Testis (tissue), 3 donors: ENCODE measurements around the gene RFX2. TPM values are rescaled to one million over a fixed set of nuclear protein-coding genes. Genes with fewer than 3 reads are reported as not detected.
A peak's percentile ranks its signal among the peaks of the same experiment; 100 is the strongest.
"Not testable (repeated sequence)": the region's sequence is repeated elsewhere in the genome, so short reads cannot be mapped to it uniquely, and the experiment has no call there.

Experiments used
- DNase-seq: peaks from one replicate; pipeline ENCODE4 v3.0.0-alpha.2; 2019
- H3K27ac ChIP-seq, 2 donors: fragments of 200-600 bp; sonication (generic); one replicate each; pipeline ENCODE4 v1.5.1; 2019
- H3K27me3 ChIP-seq: fragments of 200-600 bp; sonication (generic); one replicate; pipeline ENCODE4 v1.5.1; 2019
- H3K36me3 ChIP-seq: fragments of 200-600 bp; sonication (generic); one replicate; pipeline ENCODE4 v1.5.1; 2017; ENCODE audit warnings: low read depth; ENCODE audit errors: missing control alignments
- H3K4me1 ChIP-seq: fragments of 200-600 bp; sonication (generic); one replicate; pipeline ENCODE4 v1.5.1; 2019
- H3K4me3 ChIP-seq, 2 donors: fragments of 200-600 bp; sonication (generic); one replicate each; pipeline ENCODE4 v1.5.1; 2017 to 2019
- H3K9me3 ChIP-seq: fragments of 200-600 bp; sonication (generic); one replicate; pipeline ENCODE4 v1.5.1; 2017
- CTCF ChIP-seq, 3 experiments: fragments of 450-650 bp in 2 of 3; fragments of 200-600 bp in 1 of 3; sonication (generic) in 1 of 3; IDR thresholded peaks; one replicate each; pipeline ENCODE4 v1.5.1; 2016 to 2019; ENCODE audit warnings: antibody characterized with exemption in 3 of 3, mild to moderate bottlenecking in 2 of 3, moderate library complexity in 1 of 3
- POLR2A ChIP-seq: fragments of 450-650 bp; IDR thresholded peaks from one replicate; pipeline ENCODE4 v1.6.1; 2017; ENCODE audit warnings: antibody characterized with exemption, mild to moderate bottlenecking, moderate library complexity
- WGBS, 2 donors: methylation state at CpG; one replicate each; pipeline ENCODE4 v1.1.5; 2018; 5-methylcytosine and 5-hydroxymethylcytosine counted together
- intact Hi-C: fragments of 100-400 bp; cut with DNase I; formaldehyde crosslinking; loops from one replicate; pipeline ENCODE4 v1.15.1; 2023; ENCODE audit warnings: low total_unique reads
- polyA plus RNA-seq: library from polyadenylated mRNA; stranded (reverse); fragments of 350-450 nt; fragmentation: Illumina TruSeq; extraction: RNeasy Lipid Tissue Mini Kit (QIAGEN cat#74804); gene quantifications from one replicate; pipeline ENCODE4 v1.2.3, GENCODE V29; 2014; ENCODE audit warnings: low read depth, low replicate concordance; ENCODE audit not compliant: insufficient read depth
- total RNA-seq, 2 donors: library from RNA; depleted of rRNA; stranded (reverse); fragments of >200 nt; gene quantifications; one replicate each; pipeline ENCODE4 v1.2.3, GENCODE V29; 2016

Gene RFX2
- total and polyA plus RNA-seq, 3 donors from 2014 or later: 92.9 to 197 (median 127) TPM

GRCh38 chr19:5967571-5967970 lies 142.7 kb downstream of the RFX2 start:
- Histone ChIP-seq H3K9me3 (no peaks in the 10 kb centered on the region), H3K4me1 (peaks cover 21% of the 10 kb centered on the region), H3K4me3 (no peak overlapping the region), H3K27ac (peak overlapping the region; percentile 70 to 76), H3K27me3 (no peaks in the 10 kb centered on the region), H3K36me3 (no peaks in the 10 kb centered on the region)
- TF ChIP-seq POLR2A (no peak), CTCF (IDR thresholded peaks at IDR 0.05) (no peak)
- intact Hi-C loops: no loop called here
- WGBS, 2 donors: 69 to 74% methylated on average over 7 of the region's 7 CpGs
- no peak for DNase-seq

GRCh38 chr19:5966941-5967340 lies 143.4 kb downstream of the RFX2 start:
- peaks cover 21% of the 10 kb centered on the region for H3K4me1 ChIP-seq
- no peaks in the 10 kb centered on the region for H3K36me3 ChIP-seq
- 91 to 92% methylated on average over 9 of the region's 9 CpGs for WGBS, 2 donors
- H3K27ac ChIP-seq: no peak overlapping the region
- no peak for TF ChIP-seq CTCF (IDR thresholded peaks at IDR 0.05)
- no peak for TF ChIP-seq POLR2A
- DNase-seq: no peak
- intact Hi-C loops: no loop called here
- no peaks in the 10 kb centered on the region for H3K27me3 ChIP-seq
- no peak overlapping the region for H3K4me3 ChIP-seq
- H3K9me3 ChIP-seq: no peaks in the 10 kb centered on the region

GRCh38 chr19:5966215-5966614 lies 144.1 kb downstream of the RFX2 start:
- no peaks in the 10 kb centered on the region for H3K27me3 ChIP-seq
- no peak overlapping the region for H3K27ac ChIP-seq
- TF ChIP-seq POLR2A: no peak
- no peak for TF ChIP-seq CTCF (IDR thresholded peaks at IDR 0.05)
- H3K36me3 ChIP-seq: no peaks in the 10 kb centered on the region
- intact Hi-C loops: no loop called here
- DNase-seq: no peak
- WGBS, 2 donors: 67 to 71% methylated on average over 8 of the region's 8 CpGs
- no peaks in the 10 kb centered on the region for H3K9me3 ChIP-seq
- H3K4me1 ChIP-seq: peaks cover 21% of the 10 kb centered on the region
- no peak overlapping the region for H3K4me3 ChIP-seq

- H3K4me3 ChIP-seq: no peak overlapping the region
- H3K9me3 ChIP-seq: no peaks in the 10 kb centered on the region
- intact Hi-C loops: no loop called here
- 90 to 93% methylated on average over 5 of the region's 5 CpGs for WGBS, 2 donors
- TF ChIP-seq POLR2A: no peak
- TF ChIP-seq CTCF (IDR thresholded peaks at IDR 0.05): no peak
- DNase-seq: no peak
- no peak overlapping the region for H3K27ac ChIP-seq
- H3K4me1 ChIP-seq: peaks cover 22% of the 10 kb centered on the region
- H3K27me3 ChIP-seq: no peaks in the 10 kb centered on the region
- no peaks in the 10 kb centered on the region for H3K36me3 ChIP-seq
Measured at GRCh38 chr19:5964816-5965565, 145.3 kb downstream of the RFX2 start.

GRCh38 chr19:5963855-5964254 lies 146.4 kb downstream of the RFX2 start:
- H3K4me3 ChIP-seq: no peak overlapping the region
- intact Hi-C loops: no loop called here
- no peaks in the 10 kb centered on the region for H3K27me3 ChIP-seq
- no peak overlapping the region for H3K27ac ChIP-seq
- no peak for DNase-seq
- H3K36me3 ChIP-seq: no peaks in the 10 kb centered on the region
- H3K4me1 ChIP-seq: peaks cover 23% of the 10 kb centered on the region
- H3K9me3 ChIP-seq: no peaks in the 10 kb centered on the region
- 89 to 90% methylated on average over 4 of the region's 7 CpGs for WGBS, 2 donors
- TF ChIP-seq CTCF (IDR thresholded peaks at IDR 0.05) (no peak), POLR2A (no peak)

GRCh38 chr19:5963259-5963658 lies 147.0 kb downstream of the RFX2 start:
- H3K4me1 ChIP-seq: peaks cover 17% of the 10 kb centered on the region
- DNase-seq, intact Hi-C loops, H3K27ac ChIP-seq, H3K4me3 ChIP-seq, H3K36me3 ChIP-seq, H3K9me3 ChIP-seq, H3K27me3 ChIP-seq: not testable (repeated sequence)
- 89 to 95% methylated on average over 6 of the region's 6 CpGs for WGBS, 2 donors
